ENCODE measurements around the gene MLH3. TPM values are rescaled to one million over a fixed set of nuclear protein-coding genes. Genes with fewer than 3 reads are reported as not detected.

Gene MLH3
- 10 to 100 TPM; 15.5 to 20.7 (median 19.1) TPM for total RNA-seq
- 62.6 TPM for total RNA-seq (2013)

GRCh38 chr14:75050852-75051555 lies at the start of gene MLH3:
Gene MLH3 (minus strand): TSS chr14:75051467. CDS start chr14:75049655, 1,812 bp downstream.
- intact Hi-C loops (cut with micrococcal nuclease) = loop anchor here (1.0 kb wide), 1 partner anchor 12 kb away; no protein-coding TSS in a partner anchor
- WGBS (ENCODE audit: insufficient coverage) = under 1% methylated on average over 59 of the region's 59 CpGs
- Mint-ChIP-seq H3K36me3 (no peaks in the 10 kb centered on the region), H3K9me3 (no peaks in the 10 kb centered on the region), H3K27me3 (ENCODE audit: low read depth in 2 of 2) (no peaks in the 10 kb centered on the region), H3K4me1 (peaks cover 20 to 38% of the 10 kb centered on the region in 2 donors), H3K27ac (peak within 1 kb of the TSS; percentile 93 to 94), H3K4me3 (peak within 1 kb of the TSS; percentile 94)
- TF ChIP-seq CTCF (IDR thresholded peaks at IDR 0.05) = no peak
- Histone ChIP-seq H3K27ac (ENCODE audit: low read length) (peak within 1 kb of the TSS; percentile 62), H3K4me1 (ENCODE audit: control insufficient read depth, insufficient read depth, low read length) (peaks cover 8% of the 10 kb centered on the region), H3K36me3 (ENCODE audit: control insufficient read depth, insufficient read depth, low read length) (no peaks in the 10 kb centered on the region), H3K9me3 (ENCODE audit: control insufficient read depth, insufficient read depth, low read length) (no peaks in the 10 kb centered on the region), H3K27me3 (ENCODE audit: control insufficient read depth, insufficient read depth, low read length) (no peaks in the 10 kb centered on the region), H3K4me3 (ENCODE audit: low read length) (peak within 1 kb of the TSS; percentile 57)
- ATAC-seq (peak; percentile 85 to 87 (median 87)), DNase-seq (peak; percentile 78 to 93)

GRCh38 chr14:75098682-75099081 lies 47.4 kb upstream of the MLH3 start:
- intact Hi-C loops (cut with micrococcal nuclease) = no loop called here
- DNase-seq (no peak), ATAC-seq (no peak)
- Mint-ChIP-seq H3K27me3 (ENCODE audit: low read depth in 2 of 2) (no peaks in the 10 kb centered on the region), H3K4me1 (no peaks in the 10 kb centered on the region), H3K36me3 (peaks cover 21% of the 10 kb centered on the region), H3K4me3 (no peak overlapping the region), H3K9me3 (no peaks in the 10 kb centered on the region), H3K27ac (peak overlapping the region in 1 of 2 donors; percentile 8)
- Histone ChIP-seq H3K9me3 (ENCODE audit: control insufficient read depth, insufficient read depth, low read length) (no peaks in the 10 kb centered on the region), H3K36me3 (ENCODE audit: control insufficient read depth, insufficient read depth, low read length) (peaks cover 78% of the 10 kb centered on the region), H3K4me3 (ENCODE audit: low read length) (no peak overlapping the region), H3K4me1 (ENCODE audit: control insufficient read depth, insufficient read depth, low read length) (no peaks in the 10 kb centered on the region), H3K27me3 (ENCODE audit: control insufficient read depth, insufficient read depth, low read length) (no peaks in the 10 kb centered on the region), H3K27ac (ENCODE audit: low read length) (no peak overlapping the region)
- no peak for TF ChIP-seq CTCF (IDR thresholded peaks at IDR 0.05)
- WGBS (ENCODE audit: insufficient coverage) = 100% methylated on average over 1 of the region's 1 CpG

- no peaks in the 10 kb centered on the region for H3K4me1 ChIP-seq (ENCODE audit: control insufficient read depth, insufficient read depth, low read length)
- intact Hi-C loops (cut with micrococcal nuclease) = no loop called here
- no peak overlapping the region for H3K27ac ChIP-seq (ENCODE audit: low read length)
- no peak for ATAC-seq
- Mint-ChIP-seq H3K36me3 (peaks cover 21% of the 10 kb centered on the region), H3K27me3 (ENCODE audit: low read depth in 2 of 2) (no peaks in the 10 kb centered on the region), H3K4me1 (no peaks in the 10 kb centered on the region), H3K27ac (peak overlapping the region in 1 of 2 donors; percentile 1), H3K9me3 (no peaks in the 10 kb centered on the region), H3K4me3 (no peak overlapping the region)
- DNase-seq = no peak
- no peak overlapping the region for H3K4me3 ChIP-seq (ENCODE audit: low read length)
- H3K36me3 ChIP-seq (ENCODE audit: control insufficient read depth, insufficient read depth, low read length) = peaks cover 75% of the 10 kb centered on the region
- TF ChIP-seq CTCF (IDR thresholded peaks at IDR 0.05) = no peak
- H3K27me3 ChIP-seq (ENCODE audit: control insufficient read depth, insufficient read depth, low read length) = no peaks in the 10 kb centered on the region
- no peaks in the 10 kb centered on the region for H3K9me3 ChIP-seq (ENCODE audit: control insufficient read depth, insufficient read depth, low read length)
Measured at GRCh38 chr14:75098212-75098611, 46.9 kb upstream of the MLH3 start.

GRCh38 chr14:75096959-75097358 lies 45.7 kb upstream of the MLH3 start:
- intact Hi-C loops (cut with micrococcal nuclease) = no loop called here
- DNase-seq (no peak), ATAC-seq (no peak)
- Mint-ChIP-seq H3K4me1 (no peaks in the 10 kb centered on the region), H3K27me3 (ENCODE audit: low read depth in 2 of 2) (no peaks in the 10 kb centered on the region), H3K9me3 (no peaks in the 10 kb centered on the region), H3K27ac (no peak overlapping the region), H3K36me3 (peaks cover 16% of the 10 kb centered on the region), H3K4me3 (no peak overlapping the region)
- over 99% methylated on average over 6 of the region's 6 CpGs for WGBS (ENCODE audit: insufficient coverage)
- Histone ChIP-seq H3K27me3 (ENCODE audit: control insufficient read depth, insufficient read depth, low read length) (no peaks in the 10 kb centered on the region), H3K4me3 (ENCODE audit: low read length) (no peak overlapping the region), H3K36me3 (ENCODE audit: control insufficient read depth, insufficient read depth, low read length) (peaks cover 75% of the 10 kb centered on the region), H3K9me3 (ENCODE audit: control insufficient read depth, insufficient read depth, low read length) (no peaks in the 10 kb centered on the region), H3K4me1 (ENCODE audit: control insufficient read depth, insufficient read depth, low read length) (no peaks in the 10 kb centered on the region), H3K27ac (ENCODE audit: low read length) (no peak overlapping the region)
- TF ChIP-seq CTCF (IDR thresholded peaks at IDR 0.05) = no peak
